ENCODE measurements around the gene ACOT7.

ACOT7 gene

GRCh38 chr1:6281511-6282402 lies 111.8 kb downstream of the ACOT7 start:
- DNase-seq, result no peak

GRCh38 chr1:6280761-6281451 lies 112.7 kb downstream of the ACOT7 start:
- DNase-seq, result no peak

GRCh38 chr1:6279613-6280383 lies 113.8 kb downstream of the ACOT7 start:
- DNase-seq, result no peak

- DNase-seq, result no peak
These were observed 114.5 kb downstream of the ACOT7 start for GRCh38 chr1:6279066-6279465.

GRCh38 chr1:6278263-6278662 lies 115.3 kb downstream of the ACOT7 start:
- no peak for DNase-seq

- no peak for DNase-seq
These were observed 116.6 kb downstream of the ACOT7 start for GRCh38 chr1:6276811-6277555.

- DNase-seq, result no peak
These were observed 117.5 kb downstream of the ACOT7 start for GRCh38 chr1:6275826-6276782.

- DNase-seq, result no peak
These were observed 118.9 kb downstream of the ACOT7 start for GRCh38 chr1:6274622-6275139.

- no peak for DNase-seq
These were observed 119.5 kb downstream of the ACOT7 start for GRCh38 chr1:6274102-6274501.

- DNase-seq, result peak in 10 of 14 donors; percentile 12 to 83 (median 21)
These were observed 120.1 kb downstream of the ACOT7 start for GRCh38 chr1:6273380-6273891.

- DNase-seq, result no peak
These were observed 120.7 kb downstream of the ACOT7 start for GRCh38 chr1:6272868-6273267.

- no peak for DNase-seq
These were observed 121.1 kb downstream of the ACOT7 start for GRCh38 chr1:6272452-6272851.

GRCh38 chr1:6271554-6271953 lies 122.0 kb downstream of the ACOT7 start:
- no peak for DNase-seq

- DNase-seq, result no peak
These were observed 122.6 kb downstream of the ACOT7 start for GRCh38 chr1:6271006-6271405.

GRCh38 chr1:6270401-6270800 lies 123.2 kb downstream of the ACOT7 start:
- no peak for DNase-seq

GRCh38 chr1:6269720-6270400 lies 123.7 kb downstream of the ACOT7 start:
- DNase-seq, result no peak

GRCh38 chr1:6269296-6269695 lies 124.3 kb downstream of the ACOT7 start:
- DNase-seq, result no peak

GRCh38 chr1:6268415-6268814 lies 125.2 kb downstream of the ACOT7 start:
- no peak for DNase-seq

- DNase-seq, result no peak
These were observed 125.8 kb downstream of the ACOT7 start for GRCh38 chr1:6267686-6268322.

Data from C1 segment of cervical spinal cord (tissue), 14 donors.